Lower lobe of right lung (tissue), 2 donors: ENCODE measurements around the gene NUF2. TPM values are rescaled to one million over a fixed set of nuclear protein-coding genes. Genes with fewer than 3 reads are reported as not detected.

Experiments used
- ATAC-seq, 2 donors: fragments of 200-7000 bp; cut with Tn5 transposase; one replicate each; pipeline ENCODE4 v1.9.1; 2020 to 2022; ENCODE audit warnings: mild to moderate bottlenecking in 2 of 2, moderate library complexity in 2 of 2
- DNase-seq: peaks from one replicate; pipeline ENCODE4 v3.0.0-alpha.2; 2020
- H3K27ac ChIP-seq: fragments of 200-600 bp; one replicate; pipeline ENCODE4 v1.8.0; 2022
- H3K27me3 ChIP-seq: fragments of 200-600 bp; one replicate; pipeline ENCODE4 v1.8.0; 2022; ENCODE audit warnings: low read depth
- H3K36me3 ChIP-seq: fragments of 200-600 bp; one replicate; pipeline ENCODE4 v1.8.0; 2022; ENCODE audit warnings: mild to moderate bottlenecking
- H3K4me1 ChIP-seq: fragments of 200-600 bp; one replicate; pipeline ENCODE4 v1.8.0; 2022
- H3K4me3 ChIP-seq: fragments of 200-600 bp; one replicate; pipeline ENCODE4 v1.8.0; 2022; ENCODE audit warnings: mild to moderate bottlenecking
- H3K9me3 ChIP-seq: fragments of 200-600 bp; one replicate; pipeline ENCODE4 v1.8.0; 2022
- CTCF ChIP-seq: fragments of 200-600 bp; IDR thresholded peaks from one replicate; pipeline ENCODE4 v1.8.0; 2022; ENCODE audit warnings: antibody characterized with exemption, mild to moderate bottlenecking
- intact Hi-C: fragments of 100-400 bp; cut with DNase I; formaldehyde crosslinking; loops from one replicate; pipeline ENCODE4 v1.11.0; 2022
- total RNA-seq: library from RNA; stranded (reverse); fragmentation: NEBNext Ultra II Directional; extraction: Animal tissue kit (Norgen Biotek cat#: 25700); gene quantifications from one replicate; pipeline ENCODE4 v1.2.1, GENCODE V29; 2021
- donor health status: DM: no; HTN: yes; CAD: no; lungs with severe emphysema.

The NUF2 gene
- total RNA-seq, 1 donor from 2014 or later: 0.92 TPM

GRCh38 chr1:163378554-163378953 is 56.8 kb downstream of the NUF2 start:
- Histone ChIP-seq H3K36me3 (no peaks in the 10 kb centered on the region), H3K4me3 (no peak overlapping the region), H3K4me1 (no peaks in the 10 kb centered on the region), H3K9me3 (no peaks in the 10 kb centered on the region), H3K27ac (no peak overlapping the region), H3K27me3 (no peaks in the 10 kb centered on the region)
- DNase-seq: no peak
- no peak for TF ChIP-seq CTCF
- intact Hi-C loops: no loop called here
- ATAC-seq: no peak

- Histone ChIP-seq H3K9me3 (no peaks in the 10 kb centered on the region), H3K4me3 (no peak overlapping the region), H3K27me3 (no peaks in the 10 kb centered on the region), H3K27ac (no peak overlapping the region), H3K4me1 (no peaks in the 10 kb centered on the region), H3K36me3 (no peaks in the 10 kb centered on the region)
- DNase-seq (no peak), ATAC-seq (no peak)
- intact Hi-C loops: no loop called here
- no peak for TF ChIP-seq CTCF
Observed at GRCh38 chr1:163379801-163380200, 58.0 kb downstream of the NUF2 start.

- Histone ChIP-seq H3K36me3 (no peaks in the 10 kb centered on the region), H3K27me3 (no peaks in the 10 kb centered on the region), H3K9me3 (no peaks in the 10 kb centered on the region), H3K27ac (no peak overlapping the region), H3K4me3 (no peak overlapping the region), H3K4me1 (no peaks in the 10 kb centered on the region)
- no peak for DNase-seq
- ATAC-seq: no peak
- intact Hi-C loops: no loop called here
- no peak for TF ChIP-seq CTCF
Observed at GRCh38 chr1:163381487-163382184, 59.9 kb downstream of the NUF2 start.

GRCh38 chr1:163382395-163382794 is 60.6 kb downstream of the NUF2 start:
- Histone ChIP-seq H3K27me3 (no peaks in the 10 kb centered on the region), H3K36me3 (no peaks in the 10 kb centered on the region), H3K4me1 (no peaks in the 10 kb centered on the region), H3K27ac (no peak overlapping the region), H3K4me3 (no peak overlapping the region), H3K9me3 (no peaks in the 10 kb centered on the region)
- intact Hi-C loops: no loop called here
- ATAC-seq (no peak), DNase-seq (no peak)
- TF ChIP-seq CTCF: no peak

- no peak for ATAC-seq
- Histone ChIP-seq H3K36me3 (no peaks in the 10 kb centered on the region), H3K4me1 (no peaks in the 10 kb centered on the region), H3K4me3 (no peak overlapping the region), H3K27ac (no peak overlapping the region), H3K27me3 (no peaks in the 10 kb centered on the region), H3K9me3 (no peaks in the 10 kb centered on the region)
- DNase-seq: no peak
- no peak for TF ChIP-seq CTCF
- intact Hi-C loops: no loop called here
Observed at GRCh38 chr1:163387146-163387545, 65.4 kb downstream of the NUF2 start.
